Mucosa of gallbladder (tissue), 1 donor: Measurements from ENCODE around the gene AATK. TPM values are rescaled to one million over a fixed set of nuclear protein-coding genes. Genes with fewer than 3 reads are reported as not detected.

Experiments
- DNase-seq: peaks from one replicate; pipeline ENCODE4 v3.0.0-alpha.2; 2020; ENCODE audit warnings: low spot score
- total RNA-seq: library from RNA; stranded (reverse); gene quantifications from one replicate; pipeline ENCODE4 v1.2.1, GENCODE V29; 2021
- donor health status: DM: no; HTN: no; CAD: no.

AATK gene
- total RNA-seq, 1 donor from 2014 or later: 14.2 TPM

DNA sequence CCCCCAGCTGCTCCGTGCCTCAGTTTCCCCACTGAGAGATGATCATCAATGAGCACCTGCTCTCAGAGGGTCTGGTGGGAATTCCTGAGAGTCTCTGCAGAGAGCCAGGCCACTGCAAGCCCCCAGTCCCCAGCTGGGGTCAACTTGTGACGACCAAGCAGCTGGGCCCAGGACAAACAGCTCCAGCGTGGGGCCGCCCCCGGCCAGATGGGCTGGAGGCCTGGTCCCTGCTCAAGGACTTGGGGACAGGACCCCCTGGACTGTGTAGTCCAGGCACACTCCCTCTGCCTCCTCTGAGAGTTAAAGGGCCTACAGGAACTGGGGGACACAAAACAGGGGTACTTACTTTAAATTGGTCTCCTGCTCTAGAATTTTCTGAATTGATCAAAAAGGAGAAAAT is 16.6 kb upstream of the AATK start:
- no peak for DNase-seq

- no peak for DNase-seq
These were observed 15.8 kb upstream of the AATK start for GRCh38 chr17:81181811-81182185.

GRCh38 chr17:81180836-81181810 is 15.1 kb upstream of the AATK start:
- DNase-seq: no peak

GRCh38 chr17:81179861-81180260 is 13.8 kb upstream of the AATK start:
- no peak for DNase-seq

DNA sequence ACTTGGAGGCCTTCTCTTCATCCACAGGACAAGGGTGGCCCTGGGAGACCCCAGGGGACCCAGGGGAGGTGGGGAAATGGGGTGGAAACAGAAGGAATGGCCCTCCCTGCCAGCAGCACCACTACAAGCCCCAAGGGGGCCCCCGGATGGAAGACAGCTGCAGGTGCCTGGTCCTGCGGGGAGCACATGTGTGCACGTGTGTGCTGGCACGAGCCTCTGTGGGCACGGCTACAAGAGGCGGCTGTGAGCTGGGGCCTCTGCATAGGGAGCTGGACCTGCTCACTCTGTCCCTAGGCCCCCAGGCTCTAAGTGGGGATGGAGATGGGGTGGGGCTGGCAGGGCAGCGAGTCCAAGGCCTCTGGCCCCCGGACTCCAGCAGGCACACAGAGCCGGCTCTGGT is 13.2 kb upstream of the AATK start:
- no peak for DNase-seq

DNA sequence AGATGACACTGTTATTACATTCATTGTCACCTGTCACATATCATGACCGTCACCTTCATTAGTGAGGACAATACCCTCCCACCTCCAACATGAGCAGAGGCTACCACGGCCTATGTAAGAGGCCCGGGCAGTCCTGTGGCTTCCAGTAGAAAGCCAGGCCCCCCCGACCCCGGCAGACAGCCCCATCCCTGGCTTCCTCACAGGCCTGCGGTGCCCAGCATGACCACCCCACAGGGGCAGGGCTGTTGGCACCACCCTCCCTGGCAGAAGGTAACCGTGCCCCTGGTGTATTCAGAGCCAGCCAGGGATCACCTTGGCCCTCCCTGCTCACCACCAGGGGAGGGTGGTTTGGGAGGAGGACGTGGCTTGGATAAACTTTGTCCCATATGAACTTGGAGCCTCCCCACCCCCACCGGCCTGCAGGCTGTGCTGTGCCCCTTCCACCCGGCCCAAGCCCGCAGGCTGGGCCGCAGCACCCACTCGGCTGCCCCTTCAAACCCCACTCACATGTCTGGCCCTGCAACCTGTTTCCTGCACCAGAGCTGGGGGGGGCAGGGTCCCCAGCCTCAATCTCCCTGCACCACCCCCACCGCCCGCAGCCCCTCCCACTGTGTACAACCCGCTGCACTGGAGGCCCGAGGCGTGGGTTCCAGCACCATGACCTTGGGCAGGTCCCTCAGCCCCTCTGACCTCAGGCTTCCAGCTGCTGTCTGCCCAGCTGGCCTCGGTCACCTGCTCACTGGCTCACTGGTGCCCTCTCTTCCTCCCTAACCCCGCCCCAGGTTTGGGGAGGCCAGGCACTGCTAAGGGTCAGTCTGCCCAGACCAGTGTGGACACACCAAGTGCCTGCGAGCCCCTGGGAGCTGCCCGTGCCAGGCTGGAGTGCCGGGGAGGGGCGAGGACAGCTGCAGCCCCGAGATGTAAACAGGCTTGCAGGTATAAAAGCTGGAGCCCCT is 12.4 kb upstream of the AATK start:
- DNase-seq: no peak

DNA sequence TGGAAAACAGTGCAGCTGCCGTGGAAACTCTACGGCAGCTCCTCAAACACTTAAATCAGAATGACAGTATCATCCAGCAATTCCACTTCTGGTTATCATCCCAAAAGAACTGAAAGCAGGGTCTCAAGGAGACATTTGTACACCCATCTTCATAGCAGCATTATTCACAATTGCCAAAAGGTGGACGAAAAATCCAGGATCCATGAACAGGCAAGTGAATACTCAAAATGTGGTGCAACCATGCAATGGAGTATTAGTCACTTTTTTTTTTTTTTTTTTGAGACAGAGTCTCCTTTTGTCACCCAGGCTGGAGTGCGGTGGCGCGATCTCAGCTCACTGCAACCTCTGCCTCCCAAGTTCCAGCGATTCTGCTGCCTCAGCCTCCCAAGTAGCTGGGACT is 10.6 kb upstream of the AATK start:
- DNase-seq: no peak

DNA sequence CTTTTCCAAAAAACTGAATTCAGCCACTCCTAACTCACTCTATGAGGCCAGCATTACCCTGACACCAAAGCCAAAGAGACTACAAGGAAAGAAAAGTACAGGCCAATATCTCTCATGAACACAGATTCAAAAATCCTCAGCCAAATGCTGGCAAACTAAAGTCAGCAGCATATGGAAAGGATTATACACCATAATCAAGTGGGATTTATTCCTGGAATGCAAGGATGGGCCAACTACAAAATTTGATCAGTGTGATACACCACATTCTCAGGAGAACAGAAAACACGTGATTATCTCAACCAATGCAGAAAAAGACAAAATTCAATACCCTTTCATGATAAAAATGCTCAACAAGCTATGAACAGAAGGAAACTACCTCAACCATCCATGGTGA is 7.7 kb upstream of the AATK start:
- no peak for DNase-seq

- no peak for DNase-seq
These were observed 7.2 kb upstream of the AATK start for GRCh38 chr17:81173052-81173761.

GRCh38 chr17:81171941-81172340 is 5.9 kb upstream of the AATK start:
- no peak for DNase-seq

DNA sequence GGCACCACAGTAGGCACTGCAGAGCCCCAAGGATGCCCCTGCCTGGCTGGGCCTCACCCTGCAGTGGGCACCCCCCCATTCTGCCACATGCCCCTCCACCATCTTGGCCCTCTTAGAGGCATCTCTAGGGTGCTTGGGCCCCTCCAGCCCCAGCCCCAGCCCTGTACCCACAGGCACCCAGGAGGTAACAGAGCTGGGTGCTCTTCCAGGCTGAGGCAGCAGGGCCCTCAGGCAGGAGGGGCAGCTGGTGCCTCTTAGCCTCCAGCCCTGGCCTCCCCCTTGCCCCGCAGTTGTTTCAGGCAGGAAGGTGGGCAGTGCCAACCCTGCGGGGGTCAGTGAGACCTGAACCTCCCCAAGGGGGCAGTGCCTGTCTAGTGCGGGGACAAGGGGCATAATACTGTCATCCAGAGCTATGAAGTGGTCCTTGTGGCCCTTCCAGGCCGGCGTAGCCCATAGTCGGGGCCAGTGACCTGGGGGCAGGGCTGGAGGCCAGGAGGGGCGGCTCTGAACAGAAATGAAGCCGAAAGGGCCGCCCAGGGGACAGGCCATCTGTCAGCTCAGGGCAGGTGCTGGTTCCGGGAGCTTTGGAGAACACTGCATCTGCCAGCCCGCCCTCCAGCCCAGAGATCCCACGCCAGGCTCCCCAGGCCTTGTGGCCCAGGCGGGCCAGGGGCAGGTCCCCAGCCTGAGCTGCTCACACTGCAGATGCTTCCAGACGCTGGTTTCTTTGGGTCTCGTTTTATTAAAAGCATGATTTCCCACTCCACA is 4.9 kb upstream of the AATK start:
- DNase-seq: no peak

- no peak for DNase-seq
These were observed 3.9 kb upstream of the AATK start for GRCh38 chr17:81169870-81170309.

DNA sequence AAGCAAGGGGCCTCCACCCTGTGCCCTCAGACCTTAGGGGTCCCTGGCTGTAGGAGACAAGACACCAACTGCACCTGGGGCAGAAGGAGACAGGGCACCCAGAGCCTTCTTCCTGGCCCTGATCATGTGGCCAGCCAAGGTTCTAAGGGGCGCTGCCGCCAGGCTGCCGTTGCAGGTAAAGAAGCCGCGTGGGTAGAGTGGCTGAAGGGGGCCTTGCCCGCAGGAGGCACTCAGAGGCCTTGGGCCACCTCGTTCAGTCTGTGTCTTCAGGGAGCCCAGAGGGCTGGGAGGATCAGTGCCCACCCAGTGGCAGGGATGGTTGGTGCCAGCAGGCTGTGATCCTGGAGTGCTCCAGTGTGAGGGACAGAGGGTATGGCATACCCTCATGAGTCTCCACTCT is 1.6 kb upstream of the AATK start:
- no peak for DNase-seq

GRCh38 chr17:81167194-81167524 is 1.1 kb upstream of the AATK start:
- DNase-seq: no peak

DNA sequence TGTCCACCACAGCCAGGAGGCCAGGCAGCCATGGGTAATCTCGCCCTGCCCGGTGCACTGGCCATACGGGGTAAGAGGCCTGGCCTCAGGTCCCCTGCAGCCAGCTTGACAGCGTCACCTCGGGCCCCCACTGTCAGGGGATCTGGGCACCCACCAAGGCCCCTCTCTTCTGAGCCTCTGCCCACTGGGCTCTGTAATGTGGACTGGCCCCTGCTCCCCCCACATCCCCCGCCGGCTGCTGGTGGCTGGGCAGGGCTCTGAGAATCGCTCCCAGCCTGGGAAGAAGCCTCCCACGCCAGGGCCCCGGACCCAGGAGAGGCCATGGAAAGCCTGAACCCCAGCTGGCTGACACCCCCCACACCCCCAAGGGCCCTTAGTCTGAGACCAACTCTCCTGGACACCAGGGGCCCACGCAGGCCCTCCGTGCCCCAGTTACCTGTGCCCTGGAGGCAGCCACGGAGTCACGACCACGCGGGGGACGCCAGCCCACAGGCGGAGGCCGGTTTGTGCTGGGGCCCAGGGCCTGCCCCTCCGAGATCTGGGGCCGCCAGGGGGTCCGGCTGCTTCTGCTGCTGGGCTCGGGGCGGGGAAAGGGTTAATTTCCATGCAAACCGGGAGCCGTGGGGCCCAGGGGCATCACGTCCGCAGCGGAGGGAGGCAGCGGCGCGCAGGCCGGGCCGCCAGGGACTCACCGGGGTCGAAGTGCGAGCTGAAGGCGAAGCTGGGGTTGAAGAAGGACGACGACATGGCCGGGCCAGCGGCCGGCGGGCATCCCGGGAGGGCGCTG is 582 bp downstream of the AATK start, which contains the start of gene PVALEF:
Gene PVALEF, plus strand, starts transcription at position 262 of the 787 bp plus-strand sequence. CDS start 15,720 bp downstream, outside the sequence.
- DNase-seq: no peak

DNA sequence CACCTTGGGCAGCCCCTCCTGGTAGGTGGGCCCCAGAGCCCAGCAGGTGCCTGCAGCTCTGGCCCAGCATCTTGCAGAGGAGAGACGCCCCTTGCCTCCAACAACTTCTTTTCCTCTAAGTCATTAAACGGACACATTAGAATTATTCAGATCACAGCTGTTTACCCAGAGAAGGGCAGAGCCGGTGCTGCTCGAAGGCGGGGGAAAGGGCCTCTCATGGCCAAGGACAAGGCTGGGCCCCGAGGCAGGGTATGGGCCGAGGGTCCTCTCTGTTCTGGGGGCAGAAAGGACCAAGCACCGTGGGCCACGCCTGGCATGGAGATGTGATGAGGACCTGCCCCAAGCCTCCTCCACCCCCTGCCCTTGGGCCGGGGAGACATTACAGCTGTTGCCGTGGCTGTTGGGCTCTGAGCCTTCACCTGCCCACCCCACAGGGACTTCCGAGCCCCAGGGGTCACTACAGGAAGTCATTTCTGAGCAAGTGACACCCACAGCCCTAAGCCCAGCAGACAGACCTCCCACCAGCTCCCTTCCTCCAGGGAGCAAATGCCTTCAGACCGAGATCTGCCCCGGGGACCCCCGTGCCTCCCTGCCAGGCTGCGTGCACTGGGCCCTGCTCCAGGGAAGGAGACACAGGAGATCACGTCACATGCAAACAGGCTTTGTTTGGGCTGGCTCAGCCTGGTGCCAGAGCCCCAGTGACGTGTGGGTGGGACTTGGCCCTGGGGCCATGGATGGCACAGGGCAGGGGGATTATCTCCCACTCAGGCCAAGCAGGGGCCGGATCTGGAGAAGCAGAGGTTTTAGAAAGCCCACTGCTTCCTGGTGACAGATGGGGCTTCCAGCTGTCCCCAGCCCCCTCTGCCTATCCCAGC is 1.4 kb downstream of the AATK start:
- DNase-seq: no peak

GRCh38 chr17:81163703-81164370 is 2.2 kb downstream of the AATK start:
- no peak for DNase-seq

DNA sequence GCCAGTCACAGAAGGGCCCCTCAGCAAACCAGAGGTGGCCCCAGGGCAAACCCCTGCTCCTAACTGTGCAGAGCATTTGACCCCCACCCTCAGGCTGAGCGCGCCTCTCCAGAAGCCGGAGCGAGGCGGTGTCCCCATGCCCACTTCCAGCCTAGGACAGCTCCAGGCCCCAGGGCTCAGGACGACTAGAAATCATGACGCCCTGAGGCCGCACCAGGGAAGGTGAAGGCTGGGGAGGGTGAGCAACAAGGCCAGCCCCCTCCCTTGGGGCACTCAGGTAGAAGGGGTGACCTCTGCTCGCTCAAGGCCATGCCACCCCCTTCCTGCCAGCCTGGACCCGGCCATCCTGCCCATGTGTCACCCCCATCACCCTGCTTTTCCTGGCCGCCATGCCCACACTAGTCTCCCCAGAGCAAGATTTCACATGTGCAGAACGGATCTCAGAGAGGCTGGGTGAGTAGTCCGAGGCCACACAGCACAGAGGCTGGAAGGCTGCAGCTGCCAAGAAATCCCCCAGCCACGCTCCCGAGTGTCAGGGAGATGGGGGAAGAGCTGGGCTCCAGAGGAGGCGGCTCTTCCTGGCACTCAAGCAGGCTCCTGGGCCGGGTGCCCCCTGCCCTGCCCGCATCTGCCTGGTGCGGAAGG is 2.8 kb downstream of the AATK start:
- DNase-seq: no peak
